Left colon (tissue), 2 donors: ENCODE results near the gene KRTAP10-3. TPM values are rescaled to one million over a fixed set of nuclear protein-coding genes. Genes with fewer than 3 reads are reported as not detected.
"Not testable (repeated sequence)": the region's sequence is repeated elsewhere in the genome, so short reads cannot be mapped to it uniquely, and the experiment has no call there.

ENCODE experiments used
- ATAC-seq: fragments of 200-7000 bp; cut with Tn5 transposase; one replicate; pipeline ENCODE4 v1.9.1; 2020; ENCODE audit warnings: mild to moderate bottlenecking, moderate library complexity
- DNase-seq, 2 donors: peaks; one replicate each; pipeline ENCODE4 v3.0.0-alpha.2; 2020
- intact Hi-C, 2 donors: fragments of 100-400 bp; cut with DNase I in 1 of 2; cut with micrococcal nuclease in 1 of 2; formaldehyde crosslinking; loops; one replicate each; pipeline versions ENCODE4 v1.11.2 to v1.14.0; 2022; cut with DNase I, micrococcal nuclease
- long read RNA-seq: library from polyadenylated mRNA; unstranded; transcript quantifications from one replicate; pipeline ENCODE4 v2.0.0, GENCODE V29; 2021
- total RNA-seq, 2 donors: library from RNA; stranded (reverse); fragmentation: NEBNext Ultra II Directional; extraction: Animal tissue kit (Norgen Biotek cat#: 25700); gene quantifications; one replicate each; pipeline ENCODE4 v1.2.1, GENCODE V29; 2021
- donor health status: DM: no; HTN: no; CAD: no.
- donor health status: DM: yes; HTN: yes; CAD: no.

Gene KRTAP10-3
- not detected for total RNA-seq
- long read RNA-seq, result 0 reads

- no peak for ATAC-seq
- no peak for DNase-seq
- intact Hi-C loops, result no loop called here
Observed at GRCh38 chr21:44558695-44559094, at the start of gene KRTAP10-3. TSS of gene KRTAP10-3 (minus strand) at chr21:44558795. CDS start at chr21:44558715, 80 bp downstream.

GRCh38 chr21:44606495-44606894 lies 47.9 kb upstream of the KRTAP10-3 start:
- no peak for ATAC-seq
- no peak for DNase-seq
- intact Hi-C loops, result no loop called here

- intact Hi-C loops, result no loop called here
- DNase-seq (no peak), ATAC-seq (no peak)
Observed at GRCh38 chr21:44603911-44604310, 45.3 kb upstream of the KRTAP10-3 start.

- ATAC-seq (no peak), DNase-seq (no peak)
- intact Hi-C loops, result no loop called here
Observed at GRCh38 chr21:44603109-44603875, 44.7 kb upstream of the KRTAP10-3 start.

GRCh38 chr21:44602463-44602850 lies 43.9 kb upstream of the KRTAP10-3 start:
- DNase-seq (no peak), ATAC-seq (no peak)
- intact Hi-C loops, result no loop called here

GRCh38 chr21:44601596-44602462 lies 43.2 kb upstream of the KRTAP10-3 start:
- DNase-seq (no peak), ATAC-seq (no peak)
- intact Hi-C loops, result no loop called here

- ATAC-seq, DNase-seq, intact Hi-C loops: not testable (repeated sequence)
Observed at GRCh38 chr21:44601091-44601490, 42.5 kb upstream of the KRTAP10-3 start.

- intact Hi-C loops, DNase-seq, ATAC-seq: not testable (repeated sequence)
Observed at GRCh38 chr21:44600118-44600978, 41.8 kb upstream of the KRTAP10-3 start, which contains the start of gene KRTAP10-7. TSS of gene KRTAP10-7 (plus strand) at chr21:44600597. CDS start at chr21:44600622, 25 bp downstream.

GRCh38 chr21:44599264-44600029 lies 40.9 kb upstream of the KRTAP10-3 start:
- DNase-seq (no peak), ATAC-seq (no peak)
- intact Hi-C loops, result no loop called here

- intact Hi-C loops, result no loop called here
- no peak for DNase-seq
- ATAC-seq, result no peak
Observed at GRCh38 chr21:44598061-44598460, 39.5 kb upstream of the KRTAP10-3 start.

GRCh38 chr21:44596068-44596725 lies 37.6 kb upstream of the KRTAP10-3 start:
- DNase-seq, result no peak
- intact Hi-C loops, result no loop called here
- ATAC-seq, result no peak

- intact Hi-C loops, result no loop called here
- DNase-seq (no peak), ATAC-seq (no peak)
Observed at GRCh38 chr21:44595524-44595923, 36.9 kb upstream of the KRTAP10-3 start.

GRCh38 chr21:44594406-44594916 lies 35.9 kb upstream of the KRTAP10-3 start:
- DNase-seq (no peak), ATAC-seq (no peak)
- intact Hi-C loops, result no loop called here

- no peak for DNase-seq
- intact Hi-C loops, result no loop called here
- no peak for ATAC-seq
Observed at GRCh38 chr21:44593598-44594405, 35.2 kb upstream of the KRTAP10-3 start.

GRCh38 chr21:44592446-44593311 lies 34.1 kb upstream of the KRTAP10-3 start, which contains the start of gene KRTAP10-6:
TSS of gene KRTAP10-6 (minus strand) at chr21:44592505. CDS start at chr21:44592484, 21 bp downstream.
- ATAC-seq (no peak), DNase-seq (no peak)
- intact Hi-C loops, result no loop called here

GRCh38 chr21:44591801-44592130 lies 33.2 kb upstream of the KRTAP10-3 start:
- ATAC-seq, DNase-seq, intact Hi-C loops: not testable (repeated sequence)
